ENCODE measurements around the gene MOAP1.

MOAP1 gene

DNA sequence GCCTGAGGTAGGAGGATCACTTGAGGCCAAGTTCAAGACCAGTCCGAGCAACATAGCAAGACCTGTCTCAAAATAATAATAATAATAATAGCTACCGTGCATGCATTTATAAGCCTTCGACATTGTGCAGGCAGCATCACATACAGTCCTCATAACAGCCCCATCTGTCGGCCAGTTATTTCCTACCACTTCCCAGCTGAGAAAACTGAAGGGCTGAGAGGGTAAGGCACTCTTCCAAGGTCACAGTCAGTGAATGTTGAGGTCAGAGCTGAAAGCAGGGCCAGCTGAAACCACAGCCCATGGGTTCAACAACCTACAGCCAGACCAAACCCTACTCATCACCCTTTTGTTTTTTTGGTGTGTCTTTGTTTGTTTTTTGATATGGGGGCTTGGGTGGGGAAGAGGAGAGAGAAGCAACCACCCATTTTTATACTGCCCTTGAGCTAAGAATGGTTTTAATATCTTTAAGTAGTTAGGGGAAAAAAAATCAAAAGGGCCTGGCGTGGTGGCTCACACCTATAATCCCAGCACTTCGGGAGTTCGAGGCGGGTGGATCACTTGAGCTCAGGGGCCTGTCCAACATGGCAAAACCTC is 52.1 kb downstream of the MOAP1 start:
- TF ChIP-seq, protein P1, sequence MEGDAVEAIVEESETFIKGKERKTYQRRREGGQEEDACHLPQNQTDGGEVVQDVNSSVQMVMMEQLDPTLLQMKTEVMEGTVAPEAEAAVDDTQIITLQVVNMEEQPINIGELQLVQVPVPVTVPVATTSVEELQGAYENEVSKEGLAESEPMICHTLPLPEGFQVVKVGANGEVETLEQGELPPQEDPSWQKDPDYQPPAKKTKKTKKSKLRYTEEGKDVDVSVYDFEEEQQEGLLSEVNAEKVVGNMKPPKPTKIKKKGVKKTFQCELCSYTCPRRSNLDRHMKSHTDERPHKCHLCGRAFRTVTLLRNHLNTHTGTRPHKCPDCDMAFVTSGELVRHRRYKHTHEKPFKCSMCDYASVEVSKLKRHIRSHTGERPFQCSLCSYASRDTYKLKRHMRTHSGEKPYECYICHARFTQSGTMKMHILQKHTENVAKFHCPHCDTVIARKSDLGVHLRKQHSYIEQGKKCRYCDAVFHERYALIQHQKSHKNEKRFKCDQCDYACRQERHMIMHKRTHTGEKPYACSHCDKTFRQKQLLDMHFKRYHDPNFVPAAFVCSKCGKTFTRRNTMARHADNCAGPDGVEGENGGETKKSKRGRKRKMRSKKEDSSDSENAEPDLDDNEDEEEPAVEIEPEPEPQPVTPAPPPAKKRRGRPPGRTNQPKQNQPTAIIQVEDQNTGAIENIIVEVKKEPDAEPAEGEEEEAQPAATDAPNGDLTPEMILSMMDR (IDR thresholded peaks at IDR 0.05; ENCODE audit: extremely low read depth, missing control alignments): peak; percentile 57
- DNase-seq (ENCODE audit: low spot score): peak; percentile 59
